SK-N-SH treated with all-trans-retinoic acid at 6 μM for 48 hours (cell line): Measurements from ENCODE around the gene C6orf89.

Experiments
- ATAC-seq: fragments of 200-7000 bp; cut with Tn5 transposase; 3 replicates; pipeline ENCODE4 v1.9.1; 2020; ENCODE audit warnings: mild to moderate bottlenecking, moderate library complexity
- ARNTL ChIP-seq: fragments of 450-650 bp; formaldehyde crosslinking; IDR thresholded peaks from 2 replicates; pipeline ENCODE4 v1.5.0; 2020; ENCODE audit warnings: low read depth, mild to moderate bottlenecking, moderate library complexity, borderline replicate concordance
- BACH2 ChIP-seq: fragments of 250-450 bp; sonication (Bioruptor Pico); IDR thresholded peaks from 2 replicates; pipeline ENCODE4 v1.9.0; 2021; ENCODE audit warnings: mild to moderate bottlenecking, borderline replicate concordance
- CSDC2 ChIP-seq: fragments of 250-450 bp; sonication (Bioruptor Pico); IDR thresholded peaks from 2 replicates; pipeline ENCODE4 v1.5.0; 2020; ENCODE audit warnings: mild to moderate bottlenecking, moderate library complexity
- ESRRG ChIP-seq: fragments of 250-450 bp; sonication (Bioruptor Pico); IDR thresholded peaks from 2 replicates; pipeline ENCODE4 v1.6.1; 2021; ENCODE audit warnings: mild to moderate bottlenecking
- GLIS3 ChIP-seq: fragments of 250-450 bp; sonication (Bioruptor Pico); IDR thresholded peaks from 2 replicates; pipeline ENCODE4 v1.5.0; 2020; ENCODE audit warnings: mild to moderate bottlenecking, moderate library complexity
- ISL1 ChIP-seq: fragments of 250-450 bp; sonication (Bioruptor Pico); IDR thresholded peaks from 2 replicates; pipeline ENCODE4 v2.1.2; 2022; ENCODE audit warnings: mild to moderate bottlenecking, moderate library complexity
- PPARA ChIP-seq: fragments of 250-450 bp; sonication (Bioruptor Pico); IDR thresholded peaks from 2 replicates; pipeline ENCODE4 v1.5.0; 2020; ENCODE audit warnings: mild to moderate bottlenecking, borderline replicate concordance
- RARB ChIP-seq: fragments of 250-450 bp; sonication (Bioruptor Pico); IDR thresholded peaks from 2 replicates; pipeline ENCODE4 v1.8.0; 2021; ENCODE audit warnings: mild to moderate bottlenecking, moderate library complexity
- SNAI2 ChIP-seq: fragments of 250-450 bp; sonication (Bioruptor Pico); IDR thresholded peaks from 2 replicates; pipeline ENCODE4 v1.5.0; 2020; ENCODE audit warnings: mild to moderate bottlenecking, moderate library complexity
- TCF4 ChIP-seq: fragments of 250-450 bp; sonication (Bioruptor Pico); IDR thresholded peaks from 2 replicates; pipeline ENCODE4 v1.8.0; 2021; ENCODE audit warnings: mild to moderate bottlenecking, moderate library complexity, borderline replicate concordance
- TOX ChIP-seq: fragments of 250-450 bp; sonication (Bioruptor Pico); IDR thresholded peaks from 2 replicates; pipeline ENCODE4 v1.8.0; 2021; ENCODE audit warnings: mild to moderate bottlenecking, moderate library complexity, borderline replicate concordance
- ZC3H10 ChIP-seq: fragments of 250-450 bp; sonication (Bioruptor Pico); IDR thresholded peaks from 2 replicates; pipeline ENCODE4 v1.5.1; 2021; ENCODE audit warnings: mild to moderate bottlenecking, moderate library complexity
- ZFP3 ChIP-seq: fragments of 250-450 bp; sonication (Bioruptor Pico); IDR thresholded peaks from 2 replicates; pipeline ENCODE4 v1.5.0; 2020; ENCODE audit warnings: mild to moderate bottlenecking, moderate library complexity
- ZFP30 ChIP-seq: fragments of 450-650 bp; formaldehyde crosslinking; IDR thresholded peaks from 2 replicates; pipeline ENCODE4 v1.5.0; 2022; ENCODE audit warnings: mild to moderate bottlenecking, moderate library complexity
- ZNF565 ChIP-seq: fragments of 450-650 bp; formaldehyde crosslinking; conservative IDR thresholded peaks from 2 replicates; pipeline ENCODE4 v1.5.0; 2020; ENCODE audit warnings: low read depth, mild to moderate bottlenecking, moderate library complexity
- ZNF70 ChIP-seq: fragments of 450-650 bp; formaldehyde crosslinking; IDR thresholded peaks from 2 replicates; pipeline ENCODE4 v1.5.0; 2020; ENCODE audit warnings: mild to moderate bottlenecking, moderate library complexity
- ZNF8 ChIP-seq: fragments of 450-650 bp; formaldehyde crosslinking; IDR thresholded peaks from 2 replicates; pipeline ENCODE4 v1.5.0; 2020; ENCODE audit warnings: mild to moderate bottlenecking, moderate library complexity
- TF ChIP-seq, protein P1 (sequence below): fragments of 250-450 bp; sonication (Bioruptor Pico); IDR thresholded peaks from 2 replicates; pipeline ENCODE4 v1.8.0; 2020; ENCODE audit warnings: mild to moderate bottlenecking, moderate library complexity, borderline replicate concordance
- TF ChIP-seq, protein P2 (sequence below): fragments of 250-450 bp; sonication (Bioruptor Pico); IDR thresholded peaks from 2 replicates; pipeline ENCODE4 v1.5.1; 2021; ENCODE audit warnings: mild to moderate bottlenecking, moderate library complexity
- TF ChIP-seq, protein P3 (sequence below): fragments of 250-450 bp; sonication (Bioruptor Pico); IDR thresholded peaks from 2 replicates; pipeline ENCODE4 v1.5.1; 2020; ENCODE audit warnings: low read depth, mild to moderate bottlenecking, moderate library complexity
- TF ChIP-seq, protein P4 (sequence below): fragments of 250-450 bp; sonication (Bioruptor Pico); IDR thresholded peaks from 2 replicates; pipeline ENCODE4 v1.5.0; 2020; ENCODE audit warnings: mild to moderate bottlenecking, moderate library complexity

The C6orf89 gene

DNA sequence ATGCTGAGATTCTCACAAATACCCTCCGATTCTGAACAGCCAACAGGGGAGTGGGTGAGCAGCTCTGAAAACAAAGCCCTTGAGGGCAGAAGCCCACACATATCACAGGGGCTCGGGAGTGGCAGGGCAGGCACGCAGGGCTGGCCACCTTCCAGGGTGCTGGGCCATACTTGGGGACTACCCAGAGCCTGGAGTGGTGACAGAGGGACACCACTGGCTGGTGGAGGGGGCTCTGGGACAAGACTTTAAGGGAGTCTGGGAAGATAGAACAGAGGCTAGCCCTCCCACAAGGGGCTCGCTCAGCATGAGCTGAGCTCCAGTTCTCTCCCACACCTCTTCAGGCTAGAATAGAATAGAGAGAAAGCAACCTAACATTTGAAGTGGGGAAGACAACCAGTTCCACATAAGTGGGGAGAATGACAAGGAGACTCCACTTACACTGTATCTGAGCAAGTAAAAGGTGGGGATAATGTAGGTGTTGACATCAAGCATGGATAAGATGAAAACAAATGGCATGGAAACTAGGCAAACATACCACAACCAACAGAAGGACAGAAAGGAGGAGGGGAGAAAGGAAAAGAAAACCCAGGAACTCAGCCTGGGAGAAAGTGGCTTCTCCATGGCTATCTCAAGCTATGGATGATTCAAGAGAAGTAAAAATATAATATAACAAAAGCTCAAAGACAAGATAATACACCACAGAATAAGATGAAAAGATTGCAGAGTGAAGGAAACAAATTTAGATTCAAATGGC lies 18.1 kb upstream of the C6orf89 start (continued):
- TF ChIP-seq, protein P1, sequence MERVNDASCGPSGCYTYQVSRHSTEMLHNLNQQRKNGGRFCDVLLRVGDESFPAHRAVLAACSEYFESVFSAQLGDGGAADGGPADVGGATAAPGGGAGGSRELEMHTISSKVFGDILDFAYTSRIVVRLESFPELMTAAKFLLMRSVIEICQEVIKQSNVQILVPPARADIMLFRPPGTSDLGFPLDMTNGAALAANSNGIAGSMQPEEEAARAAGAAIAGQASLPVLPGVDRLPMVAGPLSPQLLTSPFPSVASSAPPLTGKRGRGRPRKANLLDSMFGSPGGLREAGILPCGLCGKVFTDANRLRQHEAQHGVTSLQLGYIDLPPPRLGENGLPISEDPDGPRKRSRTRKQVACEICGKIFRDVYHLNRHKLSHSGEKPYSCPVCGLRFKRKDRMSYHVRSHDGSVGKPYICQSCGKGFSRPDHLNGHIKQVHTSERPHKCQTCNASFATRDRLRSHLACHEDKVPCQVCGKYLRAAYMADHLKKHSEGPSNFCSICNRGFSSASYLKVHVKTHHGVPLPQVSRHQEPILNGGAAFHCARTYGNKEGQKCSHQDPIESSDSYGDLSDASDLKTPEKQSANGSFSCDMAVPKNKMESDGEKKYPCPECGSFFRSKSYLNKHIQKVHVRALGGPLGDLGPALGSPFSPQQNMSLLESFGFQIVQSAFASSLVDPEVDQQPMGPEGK: no peak
- TF ChIP-seq PPARA (no peak), ZNF8 (CRISPR knock-in tag) (no peak), ZFP30 (CRISPR knock-in tag) (no peak), ZC3H10 (CRISPR knock-in tag) (no peak), ESRRG (CRISPR knock-in tag) (no peak), GLIS3 (no peak), ISL1 (CRISPR knock-in tag) (no peak), CSDC2 (no peak)
- TF ChIP-seq, protein P2, sequence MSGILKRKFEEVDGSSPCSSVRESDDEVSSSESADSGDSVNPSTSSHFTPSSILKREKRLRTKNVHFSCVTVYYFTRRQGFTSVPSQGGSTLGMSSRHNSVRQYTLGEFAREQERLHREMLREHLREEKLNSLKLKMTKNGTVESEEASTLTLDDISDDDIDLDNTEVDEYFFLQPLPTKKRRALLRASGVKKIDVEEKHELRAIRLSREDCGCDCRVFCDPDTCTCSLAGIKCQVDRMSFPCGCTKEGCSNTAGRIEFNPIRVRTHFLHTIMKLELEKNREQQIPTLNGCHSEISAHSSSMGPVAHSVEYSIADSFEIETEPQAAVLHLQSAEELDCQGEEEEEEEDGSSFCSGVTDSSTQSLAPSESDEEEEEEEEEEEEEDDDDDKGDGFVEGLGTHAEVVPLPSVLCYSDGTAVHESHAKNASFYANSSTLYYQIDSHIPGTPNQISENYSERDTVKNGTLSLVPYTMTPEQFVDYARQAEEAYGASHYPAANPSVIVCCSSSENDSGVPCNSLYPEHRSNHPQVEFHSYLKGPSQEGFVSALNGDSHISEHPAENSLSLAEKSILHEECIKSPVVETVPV (CRISPR knock-in tag): no peak

DNA sequence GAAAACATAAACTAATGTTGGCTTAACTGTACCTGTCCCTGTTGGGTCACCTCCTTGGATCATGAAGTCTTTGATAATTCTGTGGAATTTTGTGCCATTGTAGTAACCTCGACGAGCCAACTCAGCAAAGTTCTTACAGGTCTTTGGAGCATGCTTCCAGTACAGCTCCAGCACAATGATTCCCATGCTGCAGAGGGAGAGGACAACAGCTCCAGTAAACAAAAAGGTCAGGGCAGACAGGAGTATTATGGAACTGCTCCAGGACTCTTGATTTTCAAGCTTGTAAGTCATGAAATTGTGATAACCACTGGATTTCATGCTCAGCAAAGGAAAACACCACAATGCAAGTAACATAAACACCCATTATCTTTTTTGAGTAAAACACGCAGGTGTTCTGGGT lies 14.1 kb upstream of the C6orf89 start:
- no peak for ATAC-seq
- no peak for TF ChIP-seq BACH2 (CRISPR knock-in tag)
- TF ChIP-seq, protein P1: no peak
- TF ChIP-seq ZNF8 (CRISPR knock-in tag): no peak
- TF ChIP-seq CSDC2: no peak
- no peak for TF ChIP-seq ZFP30 (CRISPR knock-in tag)
- TF ChIP-seq ESRRG (CRISPR knock-in tag): no peak
- TF ChIP-seq, protein P3, sequence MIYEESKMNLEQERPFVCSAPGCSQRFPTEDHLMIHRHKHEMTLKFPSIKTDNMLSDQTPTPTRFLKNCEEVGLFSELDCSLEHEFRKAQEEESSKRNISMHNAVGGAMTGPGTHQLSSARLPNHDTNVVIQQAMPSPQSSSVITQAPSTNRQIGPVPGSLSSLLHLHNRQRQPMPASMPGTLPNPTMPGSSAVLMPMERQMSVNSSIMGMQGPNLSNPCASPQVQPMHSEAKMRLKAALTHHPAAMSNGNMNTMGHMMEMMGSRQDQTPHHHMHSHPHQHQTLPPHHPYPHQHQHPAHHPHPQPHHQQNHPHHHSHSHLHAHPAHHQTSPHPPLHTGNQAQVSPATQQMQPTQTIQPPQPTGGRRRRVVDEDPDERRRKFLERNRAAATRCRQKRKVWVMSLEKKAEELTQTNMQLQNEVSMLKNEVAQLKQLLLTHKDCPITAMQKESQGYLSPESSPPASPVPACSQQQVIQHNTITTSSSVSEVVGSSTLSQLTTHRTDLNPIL (CRISPR knock-in tag): no peak
- TF ChIP-seq ZC3H10 (CRISPR knock-in tag): no peak
- TF ChIP-seq ISL1 (CRISPR knock-in tag): no peak
- TF ChIP-seq, protein P4, sequence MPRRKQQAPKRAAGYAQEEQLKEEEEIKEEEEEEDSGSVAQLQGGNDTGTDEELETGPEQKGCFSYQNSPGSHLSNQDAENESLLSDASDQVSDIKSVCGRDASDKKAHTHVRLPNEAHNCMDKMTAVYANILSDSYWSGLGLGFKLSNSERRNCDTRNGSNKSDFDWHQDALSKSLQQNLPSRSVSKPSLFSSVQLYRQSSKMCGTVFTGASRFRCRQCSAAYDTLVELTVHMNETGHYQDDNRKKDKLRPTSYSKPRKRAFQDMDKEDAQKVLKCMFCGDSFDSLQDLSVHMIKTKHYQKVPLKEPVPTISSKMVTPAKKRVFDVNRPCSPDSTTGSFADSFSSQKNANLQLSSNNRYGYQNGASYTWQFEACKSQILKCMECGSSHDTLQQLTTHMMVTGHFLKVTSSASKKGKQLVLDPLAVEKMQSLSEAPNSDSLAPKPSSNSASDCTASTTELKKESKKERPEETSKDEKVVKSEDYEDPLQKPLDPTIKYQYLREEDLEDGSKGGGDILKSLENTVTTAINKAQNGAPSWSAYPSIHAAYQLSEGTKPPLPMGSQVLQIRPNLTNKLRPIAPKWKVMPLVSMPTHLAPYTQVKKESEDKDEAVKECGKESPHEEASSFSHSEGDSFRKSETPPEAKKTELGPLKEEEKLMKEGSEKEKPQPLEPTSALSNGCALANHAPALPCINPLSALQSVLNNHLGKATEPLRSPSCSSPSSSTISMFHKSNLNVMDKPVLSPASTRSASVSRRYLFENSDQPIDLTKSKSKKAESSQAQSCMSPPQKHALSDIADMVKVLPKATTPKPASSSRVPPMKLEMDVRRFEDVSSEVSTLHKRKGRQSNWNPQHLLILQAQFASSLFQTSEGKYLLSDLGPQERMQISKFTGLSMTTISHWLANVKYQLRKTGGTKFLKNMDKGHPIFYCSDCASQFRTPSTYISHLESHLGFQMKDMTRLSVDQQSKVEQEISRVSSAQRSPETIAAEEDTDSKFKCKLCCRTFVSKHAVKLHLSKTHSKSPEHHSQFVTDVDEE: no peak
- no peak for TF ChIP-seq ZFP3 (CRISPR knock-in tag)
- TF ChIP-seq TOX: no peak
- TF ChIP-seq ZNF565 (CRISPR knock-in tag): no peak
- no peak for TF ChIP-seq RARB
- no peak for TF ChIP-seq ZNF70 (CRISPR knock-in tag)
- TF ChIP-seq TCF4: no peak
- TF ChIP-seq PPARA: no peak

DNA sequence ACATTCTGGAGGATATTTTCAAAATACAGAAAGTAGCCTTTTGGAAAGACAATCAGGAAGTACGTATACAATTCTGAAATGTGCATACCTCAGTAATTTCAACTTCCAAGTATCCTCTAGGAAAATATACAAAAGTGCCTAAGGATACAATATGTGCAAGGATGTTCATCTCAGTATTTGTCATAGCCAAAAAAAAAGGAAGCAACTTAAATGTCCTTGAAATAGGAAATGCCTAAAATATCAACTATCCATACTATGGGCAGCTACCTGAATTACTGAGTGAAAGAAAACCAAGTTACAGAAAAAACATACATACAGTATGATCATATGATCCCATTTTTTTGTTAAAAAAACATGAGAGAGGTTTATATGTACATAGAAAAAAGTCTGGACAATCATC lies 12.6 kb upstream of the C6orf89 start:
- ATAC-seq: no peak
- no peak for TF ChIP-seq GLIS3
- TF ChIP-seq, protein P4: no peak
- no peak for TF ChIP-seq SNAI2 (CRISPR knock-in tag)
- TF ChIP-seq ZNF70 (CRISPR knock-in tag): no peak
- TF ChIP-seq, protein P1: no peak
- no peak for TF ChIP-seq BACH2 (CRISPR knock-in tag)
- no peak for TF ChIP-seq TOX
- TF ChIP-seq ISL1 (CRISPR knock-in tag): no peak
- no peak for TF ChIP-seq ESRRG (CRISPR knock-in tag)
- TF ChIP-seq PPARA: no peak
- TF ChIP-seq ZNF565 (CRISPR knock-in tag): no peak
- no peak for TF ChIP-seq ARNTL (CRISPR knock-in tag)
- TF ChIP-seq, all 23 proteins: peak for 0
